Activated CD8-positive, alpha-beta T cell treated with anti-CD3 and anti-CD28 coated beads for 36 hours (primary cell): ENCODE data around the gene SARNP. TPM values are rescaled to one million over a fixed set of nuclear protein-coding genes. Genes with fewer than 3 reads are reported as not detected.

Experiments
- ATAC-seq: fragments of 200-7000 bp; cut with Tn5 transposase; one replicate; pipeline ENCODE4 v1.10.0; 2021; ENCODE audit warnings: mild to moderate bottlenecking, moderate library complexity
- CTCF ChIA-PET: fragments of 350-600 bp; sonication (Branson Sonifier 250); formaldehyde crosslinking; loops from one replicate; lab custom pipeline; 2021; ENCODE audit warnings: antibody characterized with exemption; lab: Charles Lee
- POLR2A ChIA-PET: fragments of 350-600 bp; sonication (Branson Sonifier 250); formaldehyde crosslinking; loops from one replicate; lab custom pipeline; 2021; ENCODE audit warnings: antibody characterized with exemption; lab: Charles Lee
- DNase-seq: peaks from one replicate; pipeline ENCODE4 v3.0.0-alpha.2; 2020
- H3K27ac Mint-ChIP-seq: one replicate; pipeline ENCODE4 v1.8.0; 2021; ENCODE audit warnings: mild to moderate bottlenecking, mixed read lengths
- H3K27me3 Mint-ChIP-seq: one replicate; pipeline ENCODE4 v1.8.0; 2021; ENCODE audit warnings: mixed read lengths
- H3K36me3 Mint-ChIP-seq: one replicate; pipeline ENCODE4 v1.8.0; 2021; ENCODE audit warnings: low read depth, mixed read lengths
- H3K4me1 Mint-ChIP-seq: one replicate; pipeline ENCODE4 v1.8.0; 2021; ENCODE audit warnings: low read depth, mixed read lengths
- H3K4me3 Mint-ChIP-seq: one replicate; pipeline ENCODE4 v1.8.0; 2021; ENCODE audit warnings: mild to moderate bottlenecking, moderate library complexity, mixed read lengths
- H3K9me3 Mint-ChIP-seq: one replicate; pipeline ENCODE4 v1.8.0; 2021; ENCODE audit warnings: mixed read lengths
- intact Hi-C: fragments of 100-400 bp; cut with micrococcal nuclease; formaldehyde crosslinking; loops from one replicate; pipeline ENCODE4 v1.10.0; 2022
- total RNA-seq, 2 experiments: library from RNA; stranded (reverse); gene quantifications; one replicate each; pipeline ENCODE4 v1.2.3, GENCODE V29; 2021
- TF ChIP-seq, protein P1 (sequence below): fragments of 200-600 bp; IDR thresholded peaks from one replicate; pipeline ENCODE4 v1.8.0; 2022; ENCODE audit warnings: antibody characterized with exemption, mild to moderate bottlenecking

SARNP gene
- total RNA-seq, 2 experiments from 2014 or later = 93.9 to 94.0 TPM

DNA sequence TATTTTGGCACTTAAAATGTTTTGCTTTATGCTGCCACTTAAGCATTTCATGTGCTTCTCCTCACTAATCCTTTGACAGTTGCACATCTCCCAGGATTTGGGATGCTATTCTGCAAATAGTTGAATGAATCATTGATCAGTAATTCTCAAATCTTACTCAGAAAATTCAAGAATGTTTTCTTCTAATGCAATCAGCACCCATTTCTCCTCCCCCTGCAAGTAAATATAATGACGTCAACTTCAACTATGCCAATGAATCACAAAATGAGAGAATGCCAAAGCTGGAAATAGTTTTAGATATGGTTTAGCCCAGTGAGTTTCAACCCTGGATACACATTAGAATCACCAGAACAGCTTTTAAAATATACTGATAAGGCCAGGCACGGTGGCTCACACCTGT lies 103.8 kb downstream of the SARNP start:
- intact Hi-C loops = no loop called here
- POLR2A ChIA-PET = no interaction called here
- ATAC-seq = no peak
- Mint-ChIP-seq H3K27me3 (peaks cover 9% of the 10 kb centered on the region), H3K27ac (no peak overlapping the region), H3K4me1 (peaks cover 24% of the 10 kb centered on the region), H3K9me3 (no peaks in the 10 kb centered on the region), H3K4me3 (no peak overlapping the region), H3K36me3 (peaks cover 3% of the 10 kb centered on the region)
- no peak for DNase-seq
- CTCF ChIA-PET = interaction anchor here (1.1 to 1.2 kb wide), 2 partner anchors 25 to 595 kb away, joined by 3 to 4 read pairs; no protein-coding TSS in a partner anchor
- TF ChIP-seq, protein P1, sequence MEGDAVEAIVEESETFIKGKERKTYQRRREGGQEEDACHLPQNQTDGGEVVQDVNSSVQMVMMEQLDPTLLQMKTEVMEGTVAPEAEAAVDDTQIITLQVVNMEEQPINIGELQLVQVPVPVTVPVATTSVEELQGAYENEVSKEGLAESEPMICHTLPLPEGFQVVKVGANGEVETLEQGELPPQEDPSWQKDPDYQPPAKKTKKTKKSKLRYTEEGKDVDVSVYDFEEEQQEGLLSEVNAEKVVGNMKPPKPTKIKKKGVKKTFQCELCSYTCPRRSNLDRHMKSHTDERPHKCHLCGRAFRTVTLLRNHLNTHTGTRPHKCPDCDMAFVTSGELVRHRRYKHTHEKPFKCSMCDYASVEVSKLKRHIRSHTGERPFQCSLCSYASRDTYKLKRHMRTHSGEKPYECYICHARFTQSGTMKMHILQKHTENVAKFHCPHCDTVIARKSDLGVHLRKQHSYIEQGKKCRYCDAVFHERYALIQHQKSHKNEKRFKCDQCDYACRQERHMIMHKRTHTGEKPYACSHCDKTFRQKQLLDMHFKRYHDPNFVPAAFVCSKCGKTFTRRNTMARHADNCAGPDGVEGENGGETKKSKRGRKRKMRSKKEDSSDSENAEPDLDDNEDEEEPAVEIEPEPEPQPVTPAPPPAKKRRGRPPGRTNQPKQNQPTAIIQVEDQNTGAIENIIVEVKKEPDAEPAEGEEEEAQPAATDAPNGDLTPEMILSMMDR = no peak

DNA sequence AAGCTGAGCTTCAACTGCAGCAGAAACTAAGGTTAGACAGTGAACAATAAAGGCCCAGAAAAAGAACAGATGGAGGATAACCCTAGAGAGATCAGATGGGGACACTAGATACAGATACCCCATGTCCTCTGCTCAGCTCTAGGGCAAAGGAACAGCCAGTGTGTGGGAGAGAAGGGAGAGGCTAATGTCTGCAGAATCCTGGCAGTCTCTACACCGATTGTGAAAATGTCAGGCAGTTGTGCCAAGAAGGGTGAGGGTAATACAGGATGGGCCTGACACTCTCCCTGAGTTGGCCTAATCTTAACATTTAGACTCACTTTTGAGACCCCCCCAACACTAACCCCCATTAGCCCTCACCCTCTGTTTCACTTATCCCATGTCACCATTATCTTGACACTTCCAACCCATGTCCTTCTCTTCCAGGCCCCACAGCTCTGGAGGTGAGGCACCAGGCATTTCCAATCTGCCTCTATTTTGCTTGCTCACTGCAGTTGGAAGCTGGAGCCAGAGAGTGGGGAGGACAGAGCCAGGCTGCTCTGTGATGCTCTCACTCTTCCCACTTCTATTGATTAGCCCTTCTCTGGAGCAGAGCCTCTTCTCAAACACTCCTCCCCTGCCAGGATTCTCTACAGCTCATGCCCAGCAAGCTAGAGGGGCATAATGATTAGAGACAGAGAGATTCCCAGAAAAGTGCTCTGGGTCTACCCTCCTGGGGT lies 104.7 kb downstream of the SARNP start:
- H3K4me3 Mint-ChIP-seq = no peak overlapping the region
- DNase-seq = no peak
- H3K9me3 Mint-ChIP-seq = no peaks in the 10 kb centered on the region
- peaks cover 16% of the 10 kb centered on the region for H3K27me3 Mint-ChIP-seq
- H3K36me3 Mint-ChIP-seq = peaks cover 3% of the 10 kb centered on the region
- no peak overlapping the region for H3K27ac Mint-ChIP-seq
- POLR2A ChIA-PET = no interaction called here
- TF ChIP-seq, protein P1 = no peak
- peaks cover 25% of the 10 kb centered on the region for H3K4me1 Mint-ChIP-seq
- intact Hi-C loops = no loop called here
- no peak for ATAC-seq
- CTCF ChIA-PET = interaction anchor here (1.1 to 2.4 kb wide), 4 partner anchors 11 to 596 kb away, joined by 3 to 12 read pairs (median 6); no protein-coding TSS in a partner anchor

DNA sequence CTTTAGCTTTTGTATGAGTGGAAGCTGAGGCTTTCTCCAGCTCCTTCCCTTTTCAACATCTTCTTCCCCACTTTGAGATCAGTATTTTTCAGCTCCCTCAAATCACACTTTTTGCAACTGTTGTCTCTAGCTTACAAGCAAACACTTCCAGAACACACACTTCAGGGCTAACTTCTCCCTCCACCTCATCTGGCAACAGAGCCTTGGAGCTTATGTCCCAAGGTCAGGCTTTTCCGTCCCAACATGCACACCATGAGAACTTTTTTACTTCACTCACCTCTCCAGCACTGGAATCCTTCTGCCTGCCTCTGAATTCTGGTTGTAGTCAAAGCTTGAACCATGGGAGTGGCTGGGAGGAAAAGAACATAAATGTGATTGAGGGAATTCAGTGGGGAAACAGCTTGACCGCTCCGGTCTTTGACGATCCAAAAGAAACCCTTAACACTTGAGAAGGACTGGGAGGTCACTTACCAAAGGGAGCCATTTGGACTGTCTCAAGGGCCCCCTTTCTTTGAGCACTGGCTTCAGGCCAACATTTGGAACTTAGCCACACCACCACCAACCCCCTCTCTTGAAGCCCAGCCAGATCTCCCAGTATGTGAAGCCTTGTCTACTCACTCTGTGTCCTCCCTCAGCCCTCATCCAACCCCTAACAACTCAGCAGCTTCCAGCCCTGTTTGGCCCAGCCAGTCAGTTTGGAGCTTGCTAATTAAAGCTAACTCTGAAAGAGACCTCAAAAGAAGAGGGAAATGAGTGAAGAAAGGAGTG lies 105.6 kb downstream of the SARNP start:
- no peak overlapping the region for H3K4me3 Mint-ChIP-seq
- intact Hi-C loops = no loop called here
- H3K27me3 Mint-ChIP-seq = peaks cover 20% of the 10 kb centered on the region
- no peak overlapping the region for H3K27ac Mint-ChIP-seq
- CTCF ChIA-PET = interaction anchor here (1.5 to 2.4 kb wide), 2 partner anchors 12 to 55 kb away, joined by 7 to 12 read pairs; no protein-coding TSS in a partner anchor
- POLR2A ChIA-PET = interaction anchor here (1.2 kb wide), 1 partner anchor 17 kb away, joined by 4 read pairs; the partner anchor contains the start of gene CD63
- H3K9me3 Mint-ChIP-seq = no peaks in the 10 kb centered on the region
- peaks cover 20% of the 10 kb centered on the region for H3K4me1 Mint-ChIP-seq
- DNase-seq (no peak), ATAC-seq (no peak)
- H3K36me3 Mint-ChIP-seq = peaks cover 3% of the 10 kb centered on the region
- TF ChIP-seq, protein P1 = no peak

DNA sequence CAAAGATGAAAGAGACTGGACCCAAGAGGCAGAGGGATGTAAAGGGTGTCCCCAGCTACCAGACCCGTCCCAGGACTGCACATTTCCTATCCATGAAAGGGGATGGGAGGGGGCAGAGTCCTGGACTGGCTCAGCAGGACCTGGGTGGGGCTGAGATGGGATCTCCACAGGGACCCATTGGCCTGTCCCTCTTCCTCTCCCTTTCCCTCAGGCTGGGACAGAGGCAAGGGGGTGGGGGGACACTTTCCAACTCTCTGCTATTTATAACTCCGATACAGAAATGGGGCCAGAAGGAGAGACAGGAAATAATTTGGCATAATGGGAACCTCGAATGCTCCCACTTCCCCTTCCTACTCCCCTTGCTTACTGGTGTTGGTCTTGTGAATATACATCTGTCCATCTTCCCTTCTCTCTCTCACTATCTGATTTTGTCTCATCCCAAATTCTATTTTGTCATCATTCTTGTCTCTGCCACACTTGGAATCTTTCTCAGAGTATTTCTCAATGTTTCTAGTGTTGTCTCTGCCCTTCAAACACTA lies 108.8 kb downstream of the SARNP start:
- peak overlapping the region; percentile 73 for H3K4me3 Mint-ChIP-seq
- peaks cover 22% of the 10 kb centered on the region for H3K27me3 Mint-ChIP-seq
- DNase-seq = no peak
- H3K9me3 Mint-ChIP-seq = no peaks in the 10 kb centered on the region
- H3K27ac Mint-ChIP-seq = no peak overlapping the region
- intact Hi-C loops = no loop called here
- H3K4me1 Mint-ChIP-seq = peaks cover 12% of the 10 kb centered on the region
- TF ChIP-seq, protein P1 = no peak
- ChIA-PET POLR2A (no interaction called here), CTCF (no interaction called here)
- ATAC-seq = no peak
- no peaks in the 10 kb centered on the region for H3K36me3 Mint-ChIP-seq
